NCI-H82 (cell line): Measurements from ENCODE around the gene MEGF11.

Experiments
- DNase-seq: peaks from one replicate; lab custom pipeline; 2025; lab: John Stamatoyannopoulos, UW

Gene MEGF11

GRCh38 chr15:66065325-66065724, 188.2 kb downstream of the MEGF11 start:
- DNase-seq, result no peak

- DNase-seq, result no peak
These were observed 190.4 kb downstream of the MEGF11 start for GRCh38 chr15:66063147-66063546.

- DNase-seq, result peak; percentile 24
These were observed 196.5 kb downstream of the MEGF11 start for GRCh38 chr15:66057089-66057488.

- DNase-seq, result no peak
These were observed 199.6 kb downstream of the MEGF11 start for GRCh38 chr15:66053991-66054390.

- no peak for DNase-seq
These were observed 201.7 kb downstream of the MEGF11 start for GRCh38 chr15:66051833-66052232.

GRCh38 chr15:66050264-66050663, 203.3 kb downstream of the MEGF11 start:
- DNase-seq, result no peak

GRCh38 chr15:66049353-66049752, 204.2 kb downstream of the MEGF11 start:
- DNase-seq, result no peak

- no peak for DNase-seq
These were observed 206.1 kb downstream of the MEGF11 start for GRCh38 chr15:66047321-66048024.

- peak; percentile 47 for DNase-seq
These were observed 206.8 kb downstream of the MEGF11 start for GRCh38 chr15:66046751-66047150.

- peak; percentile 36 for DNase-seq
These were observed 207.2 kb downstream of the MEGF11 start for GRCh38 chr15:66046326-66046725.

GRCh38 chr15:66045542-66045941, 208.0 kb downstream of the MEGF11 start:
- DNase-seq, result no peak

GRCh38 chr15:66044837-66045236, 208.7 kb downstream of the MEGF11 start:
- no peak for DNase-seq

- no peak for DNase-seq
These were observed 210.3 kb downstream of the MEGF11 start for GRCh38 chr15:66043264-66043663.

GRCh38 chr15:66042624-66043023, 210.9 kb downstream of the MEGF11 start:
- DNase-seq, result no peak

- no peak for DNase-seq
These were observed 212.3 kb downstream of the MEGF11 start for GRCh38 chr15:66041276-66041675.

GRCh38 chr15:66040211-66040892, 213.2 kb downstream of the MEGF11 start:
- no peak for DNase-seq

GRCh38 chr15:66039117-66039871, 214.3 kb downstream of the MEGF11 start:
- DNase-seq, result peak; percentile 25

- DNase-seq, result no peak
These were observed 215.0 kb downstream of the MEGF11 start for GRCh38 chr15:66038387-66039116.

- no peak for DNase-seq
These were observed 216.7 kb downstream of the MEGF11 start for GRCh38 chr15:66036859-66037258.

GRCh38 chr15:66035901-66036300, 217.6 kb downstream of the MEGF11 start:
- DNase-seq, result no peak

- DNase-seq, result no peak
These were observed 220.4 kb downstream of the MEGF11 start for GRCh38 chr15:66033143-66033542.

GRCh38 chr15:66032006-66032405, 221.5 kb downstream of the MEGF11 start:
- DNase-seq, result no peak
